C4-2B (cell line): ENCODE results near the gene LDB2.

ENCODE experiments used
- H3K27ac ChIP-seq: fragments of 450-650 bp; 2 replicates; pipeline ENCODE4 v1.5.1; 2017
- CTCF ChIP-seq: fragments of 450-650 bp; conservative IDR thresholded peaks from 2 replicates; pipeline ENCODE4 v1.5.1; 2017; ENCODE audit warnings: mild to moderate bottlenecking
- ZFX ChIP-seq: fragments of 450-650 bp; IDR thresholded peaks from 2 replicates; pipeline ENCODE4 v1.6.1; 2017

The LDB2 gene

DNA sequence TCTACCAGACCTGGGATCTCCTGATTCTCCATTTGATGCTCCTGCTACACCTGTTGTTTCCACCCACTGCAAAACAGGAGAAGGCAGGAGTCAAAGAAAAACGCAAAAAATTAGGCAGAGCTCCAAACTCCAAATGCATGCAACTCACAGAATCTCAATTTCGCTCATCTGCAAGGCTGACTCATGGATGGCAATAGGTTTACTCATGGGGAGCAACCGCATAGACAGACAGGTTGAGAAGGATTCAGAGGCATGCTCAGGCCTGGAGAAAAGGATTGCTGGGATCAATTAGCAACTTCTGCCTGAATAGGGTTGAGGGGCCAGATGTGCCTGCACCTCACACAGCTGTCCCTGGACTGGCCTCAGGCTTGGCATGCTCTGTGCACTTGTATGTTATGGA is 231.0 kb downstream of the LDB2 start:
- no peak overlapping the region for H3K27ac ChIP-seq
- TF ChIP-seq ZFX (no peak), CTCF (no peak)

GRCh38 chr4:16665942-16666551 is 232.4 kb downstream of the LDB2 start:
- TF ChIP-seq ZFX = no peak
- no peak for TF ChIP-seq CTCF
- H3K27ac ChIP-seq = no peak overlapping the region

- TF ChIP-seq ZFX (no peak), CTCF (no peak)
- no peak overlapping the region for H3K27ac ChIP-seq
Measured at GRCh38 chr4:16663732-16664131, 234.7 kb downstream of the LDB2 start.

DNA sequence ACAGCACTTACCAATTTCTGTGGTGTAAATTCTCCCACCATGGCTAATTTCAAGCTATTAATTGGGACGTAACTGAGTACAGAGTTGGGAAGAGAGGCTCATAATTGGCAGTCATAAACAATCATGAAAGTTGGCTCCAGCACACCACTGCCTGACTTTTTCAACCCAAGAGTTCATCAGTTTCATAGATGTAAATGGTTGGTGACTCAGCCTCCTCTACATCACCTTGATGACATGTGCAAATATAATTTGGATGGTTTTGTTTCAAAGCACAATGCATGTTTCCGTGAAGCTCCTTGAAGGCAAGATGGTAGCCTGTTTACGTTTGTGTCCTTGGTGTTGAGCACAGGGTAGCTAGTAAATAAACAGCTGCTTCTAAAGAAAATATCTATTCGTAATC is 235.1 kb downstream of the LDB2 start:
- no peak for TF ChIP-seq CTCF
- no peak for TF ChIP-seq ZFX
- H3K27ac ChIP-seq = no peak overlapping the region

GRCh38 chr4:16661813-16662212 is 236.6 kb downstream of the LDB2 start:
- H3K27ac ChIP-seq = no peak overlapping the region
- TF ChIP-seq ZFX (no peak), CTCF (no peak)

DNA sequence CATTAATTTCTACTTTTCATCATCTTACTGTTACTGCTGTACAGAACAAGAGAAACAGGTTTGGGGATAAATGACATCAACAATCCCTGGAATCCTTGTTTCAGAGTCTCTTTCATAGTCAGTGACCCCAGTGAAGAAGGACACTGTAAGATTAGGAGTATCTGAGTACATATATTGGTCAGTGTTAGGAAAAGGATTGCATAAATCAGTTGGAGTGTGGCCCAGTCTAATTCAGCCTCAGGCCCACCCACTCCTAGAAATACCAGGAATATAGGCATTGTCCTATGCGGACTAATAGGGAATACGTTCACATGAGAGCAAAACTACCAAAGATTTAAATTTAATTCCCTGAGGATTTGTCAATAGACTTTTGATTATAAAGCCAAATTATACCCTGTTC is 237.8 kb downstream of the LDB2 start:
- H3K27ac ChIP-seq = no peak overlapping the region
- TF ChIP-seq CTCF (no peak), ZFX (no peak)

DNA sequence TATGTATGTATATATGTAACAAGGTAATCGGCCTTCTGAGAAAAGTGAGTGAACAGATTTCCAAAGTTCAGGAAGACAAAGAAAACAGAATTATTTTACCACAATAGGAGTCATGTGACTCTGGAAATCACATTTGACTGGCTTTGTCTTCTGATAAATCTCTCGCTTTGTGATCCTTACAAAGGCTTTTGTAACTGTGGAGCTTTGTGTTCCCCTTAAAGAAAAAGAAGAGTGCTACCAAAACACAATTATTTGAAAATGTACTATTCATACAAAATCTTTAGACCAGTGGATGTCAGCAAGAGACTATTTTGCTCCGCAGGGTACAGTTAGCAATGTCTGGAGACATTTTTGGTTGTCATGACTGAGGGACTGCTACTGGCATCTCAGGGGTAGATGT is 238.8 kb downstream of the LDB2 start:
- no peak overlapping the region for H3K27ac ChIP-seq
- TF ChIP-seq CTCF (no peak), ZFX (no peak)
